Naive B cell (primary cell): ENCODE measurements around the gene NDUFAF2. TPM values are rescaled to one million over a fixed set of nuclear protein-coding genes. Genes with fewer than 3 reads are reported as not detected.

Experiments used
- ATAC-seq, 2 donors: fragments of 150-1000 bp; cut with Tn5 transposase; 2 replicates each; pipeline ENCODE4 v1.10.0; 2021; ENCODE audit warnings: low read depth in 2 of 2, mild to moderate bottlenecking in 2 of 2, moderate library complexity in 2 of 2
- DNase-seq: peaks from one replicate; pipeline ENCODE4 v3.0.0; 2022
- H3K27ac Mint-ChIP-seq, 6 donors: one replicate each; pipeline ENCODE4 v1.8.0; 2020 to 2022; ENCODE audit warnings: mild to moderate bottlenecking in 6 of 6, mixed read lengths in 6 of 6, moderate library complexity in 5 of 6, inconsistent platforms in 2 of 6
- H3K27me3 Mint-ChIP-seq, 3 donors: one replicate each; pipeline ENCODE4 v1.8.0; 2021 to 2022; ENCODE audit warnings: mixed read lengths in 3 of 3, mild to moderate bottlenecking in 1 of 3
- H3K36me3 Mint-ChIP-seq, 2 donors: one replicate each; pipeline ENCODE4 v1.8.0; 2020 to 2022; ENCODE audit warnings: mixed read lengths in 2 of 2, inconsistent platforms in 1 of 2, mild to moderate bottlenecking in 1 of 2
- H3K4me1 Mint-ChIP-seq, 3 donors: one replicate each; pipeline ENCODE4 v1.8.0; 2020 to 2022; ENCODE audit warnings: mixed read lengths in 3 of 3, inconsistent platforms in 1 of 3, mild to moderate bottlenecking in 1 of 3, moderate library complexity in 1 of 3
- H3K4me3 Mint-ChIP-seq, 8 donors: one replicate each; pipeline ENCODE4 v1.8.0; 2020 to 2022; ENCODE audit warnings: mild to moderate bottlenecking in 8 of 8, mixed read lengths in 8 of 8, moderate library complexity in 8 of 8, inconsistent platforms in 2 of 8
- H3K9me3 Mint-ChIP-seq, 7 donors: one replicate each; pipeline ENCODE4 v1.8.0; 2020 to 2022; ENCODE audit warnings: mixed read lengths in 7 of 7, mild to moderate bottlenecking in 5 of 7, inconsistent platforms in 2 of 7, moderate library complexity in 1 of 7
- polyA plus RNA-seq, 6 donors: library from polyadenylated mRNA; unstranded; fragments of 300-500 nt; fragmentation: Illumina TruSeq; gene quantifications; one replicate each; pipeline ENCODE4 v1.2.3, GENCODE V29; 2021; ENCODE audit warnings: low read depth in 6 of 6

NDUFAF2 gene
- polyA plus RNA-seq, 6 donors from 2014 or later, result 15.8 to 34.1 (median 28.7) TPM

GRCh38 chr5:60997721-60998120 is 52.7 kb downstream of the NDUFAF2 start:
- Mint-ChIP-seq H3K9me3 (peaks cover 3 to 16% (median 7%) of the 10 kb centered on the region in 7 donors), H3K27ac (no peak overlapping the region), H3K4me1 (peaks cover 6 to 15% (median 13%) of the 10 kb centered on the region in 3 donors), H3K36me3 (peaks cover 10 to 11% of the 10 kb centered on the region in 2 donors), H3K4me3 (no peak overlapping the region), H3K27me3 (no peaks in the 10 kb centered on the region)
- ATAC-seq, result no peak
- no peak for DNase-seq

DNA sequence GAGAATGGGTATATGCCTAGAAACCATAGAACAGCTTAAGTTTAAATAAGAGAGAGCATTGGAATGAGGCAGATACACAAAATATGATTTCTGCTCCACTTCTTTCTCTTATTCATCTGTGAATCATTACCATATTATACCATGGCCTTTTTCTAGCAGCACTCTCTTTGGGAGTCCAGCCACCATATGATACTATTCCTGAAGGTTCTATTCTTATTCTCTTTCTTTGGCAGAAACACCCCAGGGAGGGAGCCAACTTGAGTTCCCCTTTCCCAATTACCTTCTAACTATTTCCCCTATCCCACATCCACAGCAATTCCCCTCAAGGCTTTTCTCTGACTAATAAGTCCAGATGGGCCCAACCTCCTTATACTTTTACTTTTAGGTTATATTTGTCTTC is 55.9 kb downstream of the NDUFAF2 start:
- no peak for ATAC-seq
- Mint-ChIP-seq H3K36me3 (no peaks in the 10 kb centered on the region), H3K27me3 (no peaks in the 10 kb centered on the region), H3K4me1 (peaks cover 0 to 5% (median 4%) of the 10 kb centered on the region in 3 donors), H3K4me3 (no peak overlapping the region), H3K27ac (no peak overlapping the region), H3K9me3 (peaks cover 0 to 7% (median 0%) of the 10 kb centered on the region in 7 donors)
- DNase-seq, result no peak

GRCh38 chr5:61001647-61002046 is 56.6 kb downstream of the NDUFAF2 start:
- Mint-ChIP-seq H3K9me3 (peaks cover 0 to 9% (median 0%) of the 10 kb centered on the region in 7 donors), H3K27ac (peak overlapping the region in 3 of 6 donors; percentile 2 to 41 (median 39)), H3K4me1 (peaks cover 0 to 4% (median 2%) of the 10 kb centered on the region in 3 donors), H3K36me3 (no peaks in the 10 kb centered on the region), H3K27me3 (no peaks in the 10 kb centered on the region), H3K4me3 (no peak overlapping the region)
- no peak for ATAC-seq
- DNase-seq, result no peak

DNA sequence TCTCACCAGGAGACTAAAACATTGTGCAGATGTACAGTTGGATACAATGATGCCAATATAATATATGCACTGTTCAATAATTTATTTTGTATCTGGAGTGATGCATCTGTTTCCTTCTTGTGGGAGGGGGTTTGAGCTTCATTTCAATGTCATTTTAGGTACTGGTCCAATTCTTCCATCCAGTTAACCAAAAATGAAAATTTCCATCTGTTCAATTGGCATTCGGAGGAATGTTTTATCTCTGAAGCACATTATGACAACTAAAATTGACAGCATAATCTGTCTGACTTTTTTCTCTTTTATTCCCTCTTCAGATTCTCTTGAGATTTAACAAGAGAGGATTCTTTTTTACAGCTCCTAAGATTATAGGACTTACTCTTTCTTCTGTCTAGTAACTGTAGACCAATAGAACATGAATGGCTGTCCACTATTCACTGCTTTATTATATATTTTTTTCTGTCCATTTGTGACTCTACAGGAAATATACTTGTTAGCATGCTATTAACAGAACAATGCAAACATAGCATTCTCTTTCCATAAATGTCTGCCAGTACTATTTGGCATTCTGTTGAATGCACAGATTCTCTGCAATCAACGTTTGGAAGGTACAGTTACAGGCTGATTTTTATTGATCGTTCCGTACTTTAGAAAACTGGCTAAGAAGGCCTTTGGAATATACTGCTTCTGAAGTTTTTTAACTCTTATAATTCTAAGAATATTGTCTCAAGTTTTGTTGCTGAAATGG is 57.8 kb downstream of the NDUFAF2 start:
- Mint-ChIP-seq H3K36me3 (no peaks in the 10 kb centered on the region), H3K4me3 (no peak overlapping the region), H3K4me1 (peaks cover 0 to 4% (median 2%) of the 10 kb centered on the region in 3 donors), H3K9me3 (peaks cover 0 to 9% (median 0%) of the 10 kb centered on the region in 7 donors), H3K27ac (no peak overlapping the region), H3K27me3 (no peaks in the 10 kb centered on the region)
- ATAC-seq, result no peak
- no peak for DNase-seq

- ATAC-seq, result no peak
- no peak overlapping the region for H3K27ac Mint-ChIP-seq
- H3K27me3 Mint-ChIP-seq, result no peaks in the 10 kb centered on the region
- DNase-seq, result no peak
- H3K9me3 Mint-ChIP-seq, result peaks cover 0 to 9% (median 0%) of the 10 kb centered on the region in 7 donors
- H3K4me3 Mint-ChIP-seq, result no peak overlapping the region
- no peaks in the 10 kb centered on the region for H3K36me3 Mint-ChIP-seq
- peaks cover 0 to 7% (median 2%) of the 10 kb centered on the region in 3 donors for H3K4me1 Mint-ChIP-seq
These were observed 59.4 kb downstream of the NDUFAF2 start for GRCh38 chr5:61004448-61004847.

DNA sequence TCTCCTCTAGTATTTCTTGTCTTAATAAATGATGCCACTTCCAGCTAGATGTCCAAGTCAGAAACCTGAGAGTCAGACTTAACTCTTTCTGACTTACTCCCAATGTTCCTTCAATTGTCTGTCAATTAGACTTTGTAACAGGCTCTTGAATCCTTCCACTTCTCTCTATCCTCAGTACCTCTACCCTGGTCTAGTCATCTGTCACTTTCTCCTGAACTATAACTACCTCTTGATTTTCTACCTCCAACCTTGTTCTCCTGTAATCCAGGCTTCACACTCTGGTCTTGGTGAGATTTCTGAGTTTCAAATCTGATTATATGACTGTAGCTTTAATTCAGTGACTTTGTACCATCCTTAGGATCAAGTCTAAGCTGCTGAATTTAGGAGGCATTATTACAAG is 64.9 kb downstream of the NDUFAF2 start:
- Mint-ChIP-seq H3K36me3 (no peaks in the 10 kb centered on the region), H3K4me3 (no peak overlapping the region), H3K9me3 (peaks cover 0 to 5% (median 0%) of the 10 kb centered on the region in 7 donors), H3K27ac (no peak overlapping the region), H3K27me3 (no peaks in the 10 kb centered on the region), H3K4me1 (peaks cover 0 to 3% (median 0%) of the 10 kb centered on the region in 3 donors)
- no peak for ATAC-seq
- DNase-seq, result no peak

DNA sequence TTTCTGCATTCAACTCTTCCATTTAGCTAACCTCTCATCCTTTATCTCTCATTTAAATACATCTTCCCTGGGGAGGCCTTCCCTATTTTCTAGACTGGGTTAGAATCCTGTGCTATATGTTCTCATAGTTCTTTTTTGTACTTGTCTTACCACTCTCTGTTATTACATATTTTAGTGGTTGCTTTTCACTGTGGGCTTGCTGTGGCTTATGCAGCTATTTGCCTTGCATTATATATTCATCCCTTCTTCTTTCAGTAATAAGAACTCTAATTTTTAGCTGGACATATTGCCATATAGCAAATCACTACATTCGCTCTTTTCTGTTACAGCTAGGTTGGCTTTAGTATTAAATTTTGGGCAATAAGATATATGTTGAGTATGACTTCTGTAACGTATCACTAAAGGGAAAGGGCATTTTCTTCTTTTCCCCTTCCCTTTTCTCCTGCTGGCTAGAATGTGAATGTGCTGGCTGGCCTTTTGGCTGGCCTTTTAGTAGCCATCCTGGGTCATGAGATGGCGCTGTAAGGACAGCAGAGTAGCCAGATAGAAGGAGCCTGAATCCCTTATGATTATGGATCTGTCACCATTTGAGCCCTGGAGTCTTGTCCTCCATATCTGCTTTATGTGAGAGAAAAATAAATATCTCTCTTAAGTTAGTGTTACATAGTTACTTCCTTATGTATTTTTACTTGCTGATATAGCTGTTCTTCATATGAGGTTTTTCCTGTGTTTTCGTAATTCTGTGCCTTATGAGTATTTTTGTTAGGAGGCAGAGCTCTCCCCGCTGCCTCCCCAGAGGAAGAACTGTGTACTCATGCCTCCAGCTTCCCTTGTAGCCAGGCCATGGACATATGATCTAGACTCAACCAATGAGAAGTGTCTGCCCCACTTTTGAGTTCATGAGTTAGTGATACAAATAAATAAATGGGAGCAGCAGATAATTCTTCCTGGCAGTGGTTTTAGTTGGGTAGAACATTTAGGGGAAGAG is 65.8 kb downstream of the NDUFAF2 start:
- peaks cover 0 to 3% (median 0%) of the 10 kb centered on the region in 3 donors for H3K4me1 Mint-ChIP-seq
- H3K36me3 Mint-ChIP-seq, result no peaks in the 10 kb centered on the region
- H3K4me3 Mint-ChIP-seq, result no peak overlapping the region
- ATAC-seq (no peak), DNase-seq (no peak)
- H3K27me3 Mint-ChIP-seq, result no peaks in the 10 kb centered on the region
- H3K27ac Mint-ChIP-seq, result no peak overlapping the region
- H3K9me3 Mint-ChIP-seq, result peaks cover 0 to 3% (median 0%) of the 10 kb centered on the region in 7 donors

GRCh38 chr5:61018062-61018461 is 73.1 kb downstream of the NDUFAF2 start:
- Mint-ChIP-seq H3K4me3 (no peak overlapping the region), H3K4me1 (peaks cover 0 to 8% (median 7%) of the 10 kb centered on the region in 3 donors), H3K36me3 (no peaks in the 10 kb centered on the region), H3K27ac (no peak overlapping the region), H3K9me3 (peaks cover 0 to 8% (median 3%) of the 10 kb centered on the region in 7 donors), H3K27me3 (no peaks in the 10 kb centered on the region)
- ATAC-seq, result no peak
- DNase-seq, result no peak

GRCh38 chr5:61019642-61020041 is 74.6 kb downstream of the NDUFAF2 start:
- Mint-ChIP-seq H3K9me3 (peaks cover 0 to 8% (median 3%) of the 10 kb centered on the region in 7 donors), H3K27ac (peak overlapping the region in 1 of 6 donors; percentile 39), H3K4me1 (peaks cover 0 to 8% (median 7%) of the 10 kb centered on the region in 3 donors), H3K4me3 (no peak overlapping the region), H3K36me3 (no peaks in the 10 kb centered on the region), H3K27me3 (no peaks in the 10 kb centered on the region)
- no peak for ATAC-seq
- no peak for DNase-seq

- ATAC-seq (no peak), DNase-seq (no peak)
- Mint-ChIP-seq H3K4me3 (no peak overlapping the region), H3K27me3 (no peaks in the 10 kb centered on the region), H3K36me3 (no peaks in the 10 kb centered on the region), H3K27ac (no peak overlapping the region), H3K9me3 (peaks cover 0 to 8% (median 3%) of the 10 kb centered on the region in 7 donors), H3K4me1 (peaks cover 0 to 11% (median 8%) of the 10 kb centered on the region in 3 donors)
These were observed 75.4 kb downstream of the NDUFAF2 start for GRCh38 chr5:61020415-61020814.

GRCh38 chr5:61023131-61023530 is 78.1 kb downstream of the NDUFAF2 start:
- Mint-ChIP-seq H3K27ac (no peak overlapping the region), H3K27me3 (no peaks in the 10 kb centered on the region), H3K36me3 (no peaks in the 10 kb centered on the region), H3K4me1 (peaks cover 0 to 11% (median 6%) of the 10 kb centered on the region in 3 donors), H3K9me3 (peaks cover 0 to 8% (median 3%) of the 10 kb centered on the region in 7 donors), H3K4me3 (no peak overlapping the region)
- ATAC-seq (no peak), DNase-seq (no peak)

DNA sequence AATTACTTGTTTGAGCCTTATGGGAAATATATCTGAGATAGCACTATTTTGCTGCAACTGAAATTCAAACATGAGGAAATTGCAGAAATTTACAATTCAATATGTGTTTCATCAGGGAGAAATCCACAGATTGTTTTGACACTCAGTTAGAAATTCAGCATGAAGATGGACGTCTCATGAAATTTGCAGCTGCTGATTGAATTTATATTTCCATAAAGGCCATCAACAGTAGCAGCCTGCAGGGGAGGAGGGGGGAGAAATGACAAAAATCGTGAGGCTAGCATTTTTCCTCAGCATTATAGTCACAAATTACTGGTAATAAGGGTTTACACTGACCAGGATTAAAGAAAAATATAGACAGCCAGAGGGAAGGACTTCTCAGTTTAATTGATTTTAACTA is 81.0 kb downstream of the NDUFAF2 start:
- ATAC-seq (no peak), DNase-seq (no peak)
- Mint-ChIP-seq H3K27ac (peak overlapping the region in 2 of 6 donors; percentile 41 to 76), H3K4me3 (no peak overlapping the region), H3K4me1 (peaks cover 6 to 20% (median 6%) of the 10 kb centered on the region in 3 donors), H3K9me3 (peaks cover 0 to 8% (median 2%) of the 10 kb centered on the region in 7 donors), H3K27me3 (no peaks in the 10 kb centered on the region), H3K36me3 (no peaks in the 10 kb centered on the region)

GRCh38 chr5:61028382-61028781 is 83.4 kb downstream of the NDUFAF2 start:
- Mint-ChIP-seq H3K27ac (no peak overlapping the region), H3K36me3 (no peaks in the 10 kb centered on the region), H3K27me3 (no peaks in the 10 kb centered on the region), H3K4me1 (peaks cover 0 to 14% (median 6%) of the 10 kb centered on the region in 3 donors), H3K9me3 (peaks cover 0 to 8% (median 4%) of the 10 kb centered on the region in 7 donors), H3K4me3 (no peak overlapping the region)
- DNase-seq (no peak), ATAC-seq (no peak)
